Measurements from ENCODE around the gene CAVIN3. TPM values are rescaled to one million over a fixed set of nuclear protein-coding genes. Genes with fewer than 3 reads are reported as not detected.

The CAVIN3 gene
- total and polyA plus RNA-seq, 2 donors (not counting 3 experiments of a cell fraction or from before 2014, with no cell fraction given) = 153 to 241 TPM

GRCh38 chr11:6312106-6312505 is 8.2 kb downstream of the CAVIN3 start:
- Histone ChIP-seq H3K4me2 (ENCODE audit: insufficient read depth, low read length) (no peak overlapping the region), H3K79me2 (ENCODE audit: control insufficient read depth, insufficient read depth, low read length) (no peaks in the 10 kb centered on the region), H3K4me3 (replicated peaks in 1 of 3; ENCODE audit: insufficient read depth in 1 of 3, low read depth in 1 of 3, low read length in 3 of 3) (no peak overlapping the region), H3K36me3 (ENCODE audit: control insufficient read depth in 2 of 2, extremely low read depth in 1 of 2, insufficient read depth in 2 of 2, low read length in 2 of 2) (no peaks in the 10 kb centered on the region), H3K9me3 (replicated peaks; ENCODE audit: control insufficient read depth, insufficient read depth, low read length) (no peaks in the 10 kb centered on the region), H3K27ac (ENCODE audit: insufficient read depth, low read depth, low read length) (no peak overlapping the region), H3K9ac (replicated peaks; ENCODE audit: extremely low read depth, insufficient read depth, low read length) (no peak overlapping the region), H4K20me1 (replicated peaks; ENCODE audit: control insufficient read depth, extremely low read depth, insufficient read depth, low read length) (no peaks in the 10 kb centered on the region), H3K4me1 (ENCODE audit: control insufficient read depth, extremely low read depth, insufficient read depth, low read length) (no peaks in the 10 kb centered on the region), H3K9me1 (replicated peaks; ENCODE audit: control insufficient read depth, extremely low read depth, insufficient read depth, low read length) (no peaks in the 10 kb centered on the region), H2AFZ (ENCODE audit: low read depth, low read length) (no peak overlapping the region), H3K27me3 (ENCODE audit: control insufficient read depth in 2 of 2, insufficient read depth in 2 of 2, low read length in 2 of 2) (peaks cover 5 to 18% of the 10 kb centered on the region in 2 experiments)
- BruUV-seq (replicated peaks) = no TSS peak
- intact Hi-C loops (cut with micrococcal nuclease) = no loop called here
- FAIRE-seq (no peak), DNase-seq (ENCODE audit: low read depth, low spot score) (no peak)
- ChIA-PET POLR2A (no interaction called here), CTCF (interaction anchor here (1.4 kb wide), 1 partner anchor 51 kb away, joined by 4 read pairs; no protein-coding TSS in a partner anchor)
- TF ChIP-seq CTCF (IDR thresholded peaks at IDR 0.05; ENCODE audit: extremely low read depth in 1 of 2, insufficient read depth in 1 of 2, low read depth in 1 of 2, low read length in 2 of 2) (no peak), FOS (IDR thresholded peaks at IDR 0.05; ENCODE audit: borderline replicate concordance, insufficient read depth, low read length) (no peak), POLR2AphosphoS5 (IDR thresholded peaks at IDR 0.05; ENCODE audit: insufficient read depth, low read depth, low read length) (no peak), MYC (IDR thresholded peaks at IDR 0.05; ENCODE audit: low read depth, low read length) (no peak), GATA2 (IDR thresholded peaks at IDR 0.05; ENCODE audit: insufficient read depth, insufficient read length, low read depth, low read length) (no peak), EZH2 (IDR thresholded peaks at IDR 0.05; ENCODE audit: borderline replicate concordance, low read depth, low read length, severe bottlenecking) (no peak), JUN (IDR thresholded peaks at IDR 0.05; ENCODE audit: borderline replicate concordance, insufficient read depth, insufficient read length, low read depth) (no peak)
- TF ChIP-seq, protein P1, sequence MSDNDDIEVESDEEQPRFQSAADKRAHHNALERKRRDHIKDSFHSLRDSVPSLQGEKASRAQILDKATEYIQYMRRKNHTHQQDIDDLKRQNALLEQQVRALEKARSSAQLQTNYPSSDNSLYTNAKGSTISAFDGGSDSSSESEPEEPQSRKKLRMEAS (IDR thresholded peaks at IDR 0.05; ENCODE audit: insufficient read depth, insufficient read length) = no peak
- dilution Hi-C loops (cut with MboI; ENCODE audit: extremely low pct_ligation_motif_present, low sequenced_read_pairs) = no loop called here
